Measurements from ENCODE around the gene DNAJC9.

- TF ChIP-seq CTCF (IDR thresholded peaks at IDR 0.05) = no peak
- no peak for TF ChIP-seq MAX (IDR thresholded peaks at IDR 0.05)
- TF ChIP-seq EP300 (IDR thresholded peaks at IDR 0.05) = no peak
- TF ChIP-seq KDM5A (IDR thresholded peaks at IDR 0.05) = no peak
- no peak for TF ChIP-seq HOXA7 (CRISPR knock-in tag; IDR thresholded peaks at IDR 0.05)
Measured at GRCh38 chr10:73206385-73206784, 40.7 kb downstream of the DNAJC9 start.

All from A549 (cell line).